HepG2 (cell line): ENCODE results near the gene RHEBL1. TPM values are rescaled to one million over a fixed set of nuclear protein-coding genes. Genes with fewer than 3 reads are reported as not detected.

Source experiments
- ATAC-seq: fragments of 200-7000 bp; cut with Tn5 transposase; 3 replicates; pipeline ENCODE4 v1.9.1; 2020; ENCODE audit warnings: mild to moderate bottlenecking, moderate library complexity
- BruUV-seq: library from RNA; stranded (reverse); fragments of 400-500 nt; replicated peaks from 2 replicates; lab custom pipeline; 2021; lab: Mats Ljungman, UMichigan
- CTCF ChIA-PET: fragments of 300-600 bp; formaldehyde crosslinking; extraction: SDS; loops from one replicate; lab custom pipeline; 2021; ENCODE audit warnings: low total read pairs, inconsistent platforms, low intra/inter-chr PET ratio; lab: Yijun Ruan, JAX
- POLR2A ChIA-PET: fragments of 350-600 bp; sonication (Branson Sonifier 250); formaldehyde crosslinking; loops from one replicate; lab custom pipeline; 2020; ENCODE audit warnings: antibody characterized with exemption, inconsistent platforms; lab: Yijun Ruan, JAX
- DNase-seq: peaks from one replicate; pipeline ENCODE4 v3.0.0-alpha.2; 2015; ENCODE audit warnings: low spot score
- FAIRE-seq: peaks from 3 replicates; lab custom pipeline; 2011; peaks lifted over from hg19 to GRCh38; lab: Jason Lieb, UNC
- H2AFZ ChIP-seq: one replicate; pipeline ENCODE4 v1.6.1; 2011; ENCODE audit warnings: low read length, inconsistent platforms
- H3K27ac ChIP-seq: fragments of 300-600 bp; 3 replicates; pipeline ENCODE4 v1.8.0; 2011; ENCODE audit warnings: mixed run types, mild to moderate bottlenecking, mixed read lengths, low read length, inconsistent platforms; ENCODE audit not compliant: insufficient read depth; ENCODE audit errors: extremely low read length
- H3K27me3 ChIP-seq, 2 experiments: fragments of 200-600 bp in 1 of 2; 2 replicates in 1 of 2; 3 replicates in 1 of 2; pipeline versions ENCODE4 v1.6.0 to v1.8.0; 2011; ENCODE audit warnings: low read length in 2 of 2, mild to moderate bottlenecking in 2 of 2, moderate library complexity in 2 of 2, inconsistent platforms in 1 of 2; ENCODE audit not compliant: insufficient read depth in 2 of 2, control insufficient read depth in 1 of 2
- H3K36me3 ChIP-seq, 2 experiments: fragments of 200-600 bp in 1 of 2; replicated peaks in 1 of 2; 2 replicates in 1 of 2; 3 replicates in 1 of 2; pipeline versions ENCODE4 v1.5.1 to v1.8.0; 2011; ENCODE audit warnings: low read length in 2 of 2, inconsistent platforms in 1 of 2; ENCODE audit not compliant: insufficient read depth in 2 of 2, control insufficient read depth in 1 of 2
- H3K4me1 ChIP-seq: 2 replicates; pipeline ENCODE4 v1.5.1; 2012; ENCODE audit warnings: low read length, inconsistent platforms; ENCODE audit not compliant: insufficient read depth
- H3K4me2 ChIP-seq: 2 replicates; pipeline ENCODE4 v1.6.0; 2011; ENCODE audit warnings: low read depth, low read length, inconsistent platforms
- H3K4me3 ChIP-seq, 3 experiments: fragments of 200-600 bp in 1 of 3; sonication (generic), shearing (Covaris generic) in 1 of 3; replicated peaks in 1 of 3; 2 replicates each; pipeline ENCODE4 v1.5.1; 2011 to 2016; ENCODE audit warnings: low read length in 3 of 3, inconsistent platforms in 2 of 3, low read depth in 2 of 3, mild to moderate bottlenecking in 2 of 3, control low read depth in 1 of 3, mixed read lengths in 1 of 3; ENCODE audit not compliant: insufficient read depth in 1 of 3
- H3K79me2 ChIP-seq: one replicate; pipeline ENCODE4 v1.6.1; 2011; ENCODE audit warnings: low read length, inconsistent platforms; ENCODE audit not compliant: insufficient read depth
- H3K9ac ChIP-seq: 2 replicates; pipeline ENCODE4 v1.6.0; 2011; ENCODE audit warnings: mild to moderate bottlenecking, low read depth, low read length, inconsistent platforms; ENCODE audit not compliant: insufficient read depth
- H3K9me3 ChIP-seq: 2 replicates; pipeline ENCODE4 v1.5.1; 2012; ENCODE audit warnings: mild to moderate bottlenecking, low read length
- H4K20me1 ChIP-seq: 2 replicates; pipeline ENCODE4 v1.6.0; 2011; ENCODE audit warnings: inconsistent platforms, mild to moderate bottlenecking, low read length, moderate library complexity; ENCODE audit not compliant: insufficient read depth
- AHR ChIP-seq: IDR thresholded peaks from 2 replicates; pipeline ENCODE4 v1.6.1; 2018; ENCODE audit warnings: missing genetic modification reagents, missing compliant biosample characterization
- PCBP2 ChIP-seq: fragments of 200-400 bp; formaldehyde crosslinking; optimal IDR thresholded peaks from 2 replicates; pipeline ENCODE3; 2018; ENCODE audit warnings: low read length, low read depth; ENCODE audit not compliant: poor library complexity, severe bottlenecking
- SKI ChIP-seq: fragments of 450-650 bp; IDR thresholded peaks from one replicate; pipeline ENCODE4 v1.6.1; 2018; ENCODE audit warnings: mild to moderate bottlenecking; ENCODE audit not compliant: partially characterized antibody
- ZNF264 ChIP-seq: sonication (generic); formaldehyde crosslinking; IDR thresholded peaks from 2 replicates; pipeline ENCODE4 v1.4.0; 2020; ENCODE audit warnings: missing genetic modification reagents
- ZNF296 ChIP-seq: sonication (generic); formaldehyde crosslinking; conservative IDR thresholded peaks from 2 replicates; pipeline ENCODE4 v1.5.0; 2020; ENCODE audit warnings: mild to moderate bottlenecking, missing genetic modification reagents
- ZNF746 ChIP-seq: sonication (generic); formaldehyde crosslinking; IDR thresholded peaks from 2 replicates; pipeline ENCODE4 v1.8.0; 2022; ENCODE audit warnings: mild to moderate bottlenecking, missing genetic modification reagents
- WGBS: methylation state at CpG from one replicate; pipeline ENCODE4 v1.1.6; 2017; ENCODE audit warnings: low lambda C conversion rate; 5-methylcytosine and 5-hydroxymethylcytosine counted together
- in situ Hi-C: cut with HindIII; loops from 2 replicates; pipeline ENCODE4 v1.10.0; 2017; ENCODE audit warnings: low pct_unique_long_range_greater_than_20kb; ENCODE audit not compliant: extremely low pct_ligation_motif_present
- intact Hi-C: fragments of 100-400 bp; cut with micrococcal nuclease; formaldehyde crosslinking; loops from one replicate; pipeline ENCODE4 v1.10.0; 2022; ENCODE audit not compliant: unreplicated experiment
- polyA plus RNA-seq, 8 experiments: library from polyadenylated mRNA; depleted of rRNA in 3 of 8; stranded (reverse) in 7 of 8; unstranded in 1 of 8; fragments of >200 nt; fragmentation: Illumina TruSeq in 4 of 8; extraction: Trizol in 4 of 8; gene quantifications; 2 replicates each; pipeline versions ENCODE4 v1.2.1 to v1.2.3, GENCODE V29; 2011 to 2016; ENCODE audit warnings: low read depth in 4 of 8, missing spikeins in 1 of 8, mixed read lengths in 1 of 8; ENCODE audit not compliant: insufficient read depth in 1 of 8
- total RNA-seq, 5 experiments: library from RNA; depleted of rRNA; stranded (reverse); fragments of >200 nt; fragmentation: Illumina TruSeq; extraction: Trizol; gene quantifications; 2 replicates each; pipeline ENCODE4 v1.2.3, GENCODE V29; 2016; ENCODE audit warnings: low read depth in 1 of 5

The RHEBL1 gene
- total and polyA plus RNA-seq, 2 of the 13 experiments (the other 11 are each of a cell fraction or from before 2014, with no cell fraction given), result 1.4 to 2.5 TPM

- 0 out of 2 replicates have a peak, but pooled peaks have one; percentile 59 for TF ChIP-seq AHR (CRISPR knock-in tag)
- TF ChIP-seq, all 625 proteins: peak for 54
These were observed 18.6 kb upstream of the RHEBL1 start (continued) for GRCh38 chr12:49088150-49088931.

GRCh38 chr12:49086116-49086515, 16.3 kb upstream of the RHEBL1 start:
- no peak overlapping the region for H3K4me3 ChIP-seq
- in situ Hi-C loops (no loop called here), intact Hi-C loops (no loop called here)
- H4K20me1 ChIP-seq, result no peaks in the 10 kb centered on the region
- H3K9me3 ChIP-seq, result no peaks in the 10 kb centered on the region
- no peak overlapping the region for H3K4me2 ChIP-seq
- H3K79me2 ChIP-seq, result no peaks in the 10 kb centered on the region
- H3K4me1 ChIP-seq, result peaks cover 28% of the 10 kb centered on the region; the same call in 1 of the 2 replicates
- ChIA-PET POLR2A (no interaction called here), CTCF (no interaction called here)
- DNase-seq (no peak), FAIRE-seq (no peak), ATAC-seq (no peak)
- no peak overlapping the region for H3K27ac ChIP-seq
- peaks cover 4 to 38% of the 10 kb centered on the region in 2 experiments; a peak in 4 of 5 replicates for H3K27me3 ChIP-seq
- H3K9ac ChIP-seq, result no peak overlapping the region
- TF ChIP-seq ZNF746 (CRISPR knock-in tag) (no peak), ZNF296 (CRISPR knock-in tag) (no peak), PCBP2 (no peak)
- no peaks in the 10 kb centered on the region for H3K36me3 ChIP-seq
- H2AFZ ChIP-seq, result no peak overlapping the region
- BruUV-seq, result no TSS peak
- WGBS, result 60% methylated on average over 3 of the region's 3 CpGs

GRCh38 chr12:49084438-49084837, 14.7 kb upstream of the RHEBL1 start:
- FAIRE-seq (no peak), ATAC-seq (no peak), DNase-seq (no peak)
- BruUV-seq, result no TSS peak
- Histone ChIP-seq H3K27me3 (peaks cover 1 to 22% of the 10 kb centered on the region in 2 experiments; a peak in 4 of 5 replicates), H3K4me1 (peaks cover 17% of the 10 kb centered on the region; the same call in 1 of the 2 replicates), H4K20me1 (no peaks in the 10 kb centered on the region), H3K27ac (no peak overlapping the region), H3K4me3 (no peak overlapping the region), H2AFZ (no peak overlapping the region), H3K9me3 (no peaks in the 10 kb centered on the region), H3K4me2 (no peak overlapping the region), H3K9ac (no peak overlapping the region), H3K79me2 (no peaks in the 10 kb centered on the region), H3K36me3 (no peaks in the 10 kb centered on the region)
- TF ChIP-seq ZNF264, result peak; percentile 99
- no peak for TF ChIP-seq SKI
- POLR2A ChIA-PET, result no interaction called here
- CTCF ChIA-PET, result no interaction called here
- 67% methylated on average over 3 of the region's 3 CpGs for WGBS
- intact Hi-C loops (no loop called here), in situ Hi-C loops (no loop called here)
